Dendritic cell treated with granulocyte-macrophage colony-stimulating factor and Interleukin-4, amounts not matched to agents 40 ng/mL and 50 ng/mL, for 4 days (primary cell): ENCODE data around the gene VWCE.
A peak's percentile ranks its signal among the peaks of the same experiment; 100 is the strongest.

ENCODE experiments used
- H3K27ac Mint-ChIP-seq: one replicate; pipeline ENCODE4 v1.8.0; 2022; ENCODE audit warnings: mild to moderate bottlenecking, mixed read lengths
- H3K27me3 Mint-ChIP-seq: one replicate; pipeline ENCODE4 v1.8.0; 2022; ENCODE audit warnings: mild to moderate bottlenecking, mixed read lengths
- H3K36me3 Mint-ChIP-seq: one replicate; pipeline ENCODE4 v1.8.0; 2022; ENCODE audit warnings: low read depth, mixed read lengths
- H3K4me1 Mint-ChIP-seq: one replicate; pipeline ENCODE4 v1.8.0; 2022; ENCODE audit warnings: low read depth, mixed read lengths
- H3K4me3 Mint-ChIP-seq: one replicate; pipeline ENCODE4 v1.8.0; 2022; ENCODE audit warnings: mild to moderate bottlenecking, moderate library complexity, mixed read lengths
- H3K9me3 Mint-ChIP-seq: one replicate; pipeline ENCODE4 v1.8.0; 2022; ENCODE audit warnings: mixed read lengths
- intact Hi-C: fragments of 100-400 bp; cut with micrococcal nuclease; formaldehyde crosslinking; loops from one replicate; pipeline ENCODE4 v1.15.0; 2022

The VWCE gene

GRCh38 chr11:61306221-61306620 is 11.1 kb upstream of the VWCE start:
- intact Hi-C loops = loop anchor here (10.0 kb wide), 1 partner anchor 51 kb away; no protein-coding TSS in a partner anchor
- no peaks in the 10 kb centered on the region for H3K27me3 Mint-ChIP-seq
- H3K9me3 Mint-ChIP-seq = no peaks in the 10 kb centered on the region
- H3K4me1 Mint-ChIP-seq = no peaks in the 10 kb centered on the region
- no peak overlapping the region for H3K4me3 Mint-ChIP-seq
- H3K27ac Mint-ChIP-seq = no peak overlapping the region
- no peaks in the 10 kb centered on the region for H3K36me3 Mint-ChIP-seq

GRCh38 chr11:61305417-61305816 is 10.3 kb upstream of the VWCE start:
- intact Hi-C loops = loop anchor here (10.0 kb wide), 1 partner anchor 51 kb away; no protein-coding TSS in a partner anchor
- Mint-ChIP-seq H3K4me3 (no peak overlapping the region), H3K36me3 (no peaks in the 10 kb centered on the region), H3K27ac (no peak overlapping the region), H3K4me1 (no peaks in the 10 kb centered on the region), H3K9me3 (no peaks in the 10 kb centered on the region), H3K27me3 (no peaks in the 10 kb centered on the region)

- Mint-ChIP-seq H3K27me3 (no peaks in the 10 kb centered on the region), H3K36me3 (no peaks in the 10 kb centered on the region), H3K9me3 (no peaks in the 10 kb centered on the region), H3K4me3 (no peak overlapping the region), H3K4me1 (no peaks in the 10 kb centered on the region), H3K27ac (no peak overlapping the region)
- intact Hi-C loops = loop anchor here (10.0 kb wide), 1 partner anchor 49 kb away; no protein-coding TSS in a partner anchor
Measured at GRCh38 chr11:61303725-61304124, 8.6 kb upstream of the VWCE start.

- intact Hi-C loops = loop anchor here (10.0 kb wide), 1 partner anchor 48 kb away; no protein-coding TSS in a partner anchor
- H3K36me3 Mint-ChIP-seq = peaks cover 5% of the 10 kb centered on the region
Measured at GRCh38 chr11:61302550-61302949, 7.4 kb upstream of the VWCE start.

GRCh38 chr11:61298663-61299244 is 3.6 kb upstream of the VWCE start:
- peaks cover 14% of the 10 kb centered on the region for H3K36me3 Mint-ChIP-seq
- H3K9me3 Mint-ChIP-seq = no peaks in the 10 kb centered on the region
- peaks cover 24% of the 10 kb centered on the region for H3K4me1 Mint-ChIP-seq
- peaks cover 33% of the 10 kb centered on the region for H3K27me3 Mint-ChIP-seq
- intact Hi-C loops = no loop called here
- no peak overlapping the region for H3K4me3 Mint-ChIP-seq
- no peak overlapping the region for H3K27ac Mint-ChIP-seq

More at GRCh38 chr11:61302550-61302949, 7.4 kb upstream of the VWCE start:
- Mint-ChIP-seq H3K27me3 (no peaks in the 10 kb centered on the region), H3K4me1 (peaks cover 7% of the 10 kb centered on the region), H3K27ac (no peak overlapping the region), H3K9me3 (no peaks in the 10 kb centered on the region), H3K4me3 (no peak overlapping the region)

- H3K36me3 Mint-ChIP-seq = peaks cover 14% of the 10 kb centered on the region
- peak overlapping the region; percentile 26 for H3K27ac Mint-ChIP-seq
- peaks cover 42% of the 10 kb centered on the region for H3K27me3 Mint-ChIP-seq
- no peak overlapping the region for H3K4me3 Mint-ChIP-seq
- intact Hi-C loops = no loop called here
- peaks cover 31% of the 10 kb centered on the region for H3K4me1 Mint-ChIP-seq
- no peaks in the 10 kb centered on the region for H3K9me3 Mint-ChIP-seq
Measured at GRCh38 chr11:61297746-61298145, 2.6 kb upstream of the VWCE start.

- H3K4me3 Mint-ChIP-seq = no peak overlapping the region
Measured at GRCh38 chr11:61297341-61297740, 2.2 kb upstream of the VWCE start.

GRCh38 chr11:61295596-61295926 is 445 bp upstream of the VWCE start:
- H3K36me3 Mint-ChIP-seq = peaks cover 14% of the 10 kb centered on the region
- no peaks in the 10 kb centered on the region for H3K9me3 Mint-ChIP-seq
- peak overlapping the region; percentile 69 for H3K4me3 Mint-ChIP-seq
- H3K27me3 Mint-ChIP-seq = peaks cover 60% of the 10 kb centered on the region
- intact Hi-C loops = no loop called here
- H3K4me1 Mint-ChIP-seq = peaks cover 43% of the 10 kb centered on the region
- no peak overlapping the region for H3K27ac Mint-ChIP-seq

More at GRCh38 chr11:61297341-61297740, 2.2 kb upstream of the VWCE start:
- peaks cover 46% of the 10 kb centered on the region for H3K27me3 Mint-ChIP-seq
- intact Hi-C loops = no loop called here
- H3K9me3 Mint-ChIP-seq = no peaks in the 10 kb centered on the region
- H3K27ac Mint-ChIP-seq = peak overlapping the region; percentile 26
- peaks cover 31% of the 10 kb centered on the region for H3K4me1 Mint-ChIP-seq
- H3K36me3 Mint-ChIP-seq = peaks cover 14% of the 10 kb centered on the region

- intact Hi-C loops = no loop called here
- Mint-ChIP-seq H3K4me1 (peaks cover 43% of the 10 kb centered on the region), H3K27me3 (peaks cover 62% of the 10 kb centered on the region), H3K9me3 (no peaks in the 10 kb centered on the region), H3K4me3 (peak overlapping the region; percentile 69), H3K27ac (peak overlapping the region; percentile 43), H3K36me3 (peaks cover 14% of the 10 kb centered on the region)
Measured at GRCh38 chr11:61293867-61294716, 1.0 kb downstream of the VWCE start.

GRCh38 chr11:61292356-61292755 is 2.8 kb downstream of the VWCE start:
- no peaks in the 10 kb centered on the region for H3K9me3 Mint-ChIP-seq
- H3K27me3 Mint-ChIP-seq = peaks cover 63% of the 10 kb centered on the region
- H3K4me1 Mint-ChIP-seq = peaks cover 34% of the 10 kb centered on the region
- intact Hi-C loops = no loop called here
- H3K4me3 Mint-ChIP-seq = no peak overlapping the region
- H3K27ac Mint-ChIP-seq = no peak overlapping the region
- H3K36me3 Mint-ChIP-seq = peaks cover 7% of the 10 kb centered on the region

- H3K9me3 Mint-ChIP-seq = no peaks in the 10 kb centered on the region
- H3K27me3 Mint-ChIP-seq = peaks cover 53% of the 10 kb centered on the region
- no peak overlapping the region for H3K4me3 Mint-ChIP-seq
- H3K27ac Mint-ChIP-seq = no peak overlapping the region
- H3K4me1 Mint-ChIP-seq = peaks cover 29% of the 10 kb centered on the region
- no peaks in the 10 kb centered on the region for H3K36me3 Mint-ChIP-seq
- intact Hi-C loops = no loop called here
Measured at GRCh38 chr11:61290905-61291690, 4.0 kb downstream of the VWCE start.

- H3K4me3 Mint-ChIP-seq = no peak overlapping the region
- H3K27me3 Mint-ChIP-seq = peaks cover 25% of the 10 kb centered on the region
- no peak overlapping the region for H3K27ac Mint-ChIP-seq
- H3K4me1 Mint-ChIP-seq = peaks cover 12% of the 10 kb centered on the region
- H3K9me3 Mint-ChIP-seq = no peaks in the 10 kb centered on the region
- intact Hi-C loops = no loop called here
- H3K36me3 Mint-ChIP-seq = no peaks in the 10 kb centered on the region
Measured at GRCh38 chr11:61287338-61287977, 7.7 kb downstream of the VWCE start.

GRCh38 chr11:61283613-61284012 is 11.5 kb downstream of the VWCE start:
- peaks cover 14% of the 10 kb centered on the region for H3K27me3 Mint-ChIP-seq
- no peaks in the 10 kb centered on the region for H3K36me3 Mint-ChIP-seq
- H3K27ac Mint-ChIP-seq = no peak overlapping the region
- no peaks in the 10 kb centered on the region for H3K9me3 Mint-ChIP-seq
- peaks cover 5% of the 10 kb centered on the region for H3K4me1 Mint-ChIP-seq
- intact Hi-C loops = no loop called here
- H3K4me3 Mint-ChIP-seq = no peak overlapping the region
